ENCODE results near the gene KCNK1. TPM values are rescaled to one million over a fixed set of nuclear protein-coding genes. Genes with fewer than 3 reads are reported as not detected.

Gene KCNK1
- total and polyA plus RNA-seq, 10 donors = 0.15 to 2.9 (median 1.3) TPM

GRCh38 chr1:233631810-233632405 is 18.0 kb downstream of the KCNK1 start:
- H3K4me1 ChIP-seq = no peaks in the 10 kb centered on the region
- 73 to 88% (median 77%) methylated on average over 6 of the region's 6 CpGs for WGBS, 5 donors
- DNase-seq = no peak
- TF ChIP-seq POLR2AphosphoS5 (IDR thresholded peaks at IDR 0.05) = no peak
- TF ChIP-seq POLR2A (IDR thresholded peaks at IDR 0.05) = no peak
- TF ChIP-seq, protein P1, sequence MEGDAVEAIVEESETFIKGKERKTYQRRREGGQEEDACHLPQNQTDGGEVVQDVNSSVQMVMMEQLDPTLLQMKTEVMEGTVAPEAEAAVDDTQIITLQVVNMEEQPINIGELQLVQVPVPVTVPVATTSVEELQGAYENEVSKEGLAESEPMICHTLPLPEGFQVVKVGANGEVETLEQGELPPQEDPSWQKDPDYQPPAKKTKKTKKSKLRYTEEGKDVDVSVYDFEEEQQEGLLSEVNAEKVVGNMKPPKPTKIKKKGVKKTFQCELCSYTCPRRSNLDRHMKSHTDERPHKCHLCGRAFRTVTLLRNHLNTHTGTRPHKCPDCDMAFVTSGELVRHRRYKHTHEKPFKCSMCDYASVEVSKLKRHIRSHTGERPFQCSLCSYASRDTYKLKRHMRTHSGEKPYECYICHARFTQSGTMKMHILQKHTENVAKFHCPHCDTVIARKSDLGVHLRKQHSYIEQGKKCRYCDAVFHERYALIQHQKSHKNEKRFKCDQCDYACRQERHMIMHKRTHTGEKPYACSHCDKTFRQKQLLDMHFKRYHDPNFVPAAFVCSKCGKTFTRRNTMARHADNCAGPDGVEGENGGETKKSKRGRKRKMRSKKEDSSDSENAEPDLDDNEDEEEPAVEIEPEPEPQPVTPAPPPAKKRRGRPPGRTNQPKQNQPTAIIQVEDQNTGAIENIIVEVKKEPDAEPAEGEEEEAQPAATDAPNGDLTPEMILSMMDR (IDR thresholded peaks at IDR 0.05 in 8 of 11, conservative IDR thresholded peaks at IDR 0.05 in 3 of 11) = no peak
- intact Hi-C loops (cut with DNase I; ENCODE audit: low total_unique reads) = no loop called here
- H3K36me3 ChIP-seq = no peaks in the 10 kb centered on the region
- no peak overlapping the region for H3K4me3 ChIP-seq
- no peak overlapping the region for H3K27ac ChIP-seq
- H3K9me3 ChIP-seq = no peaks in the 10 kb centered on the region
- H3K27me3 ChIP-seq (replicated peaks in 1 of 7) = peaks cover 0 to 5% (median 0%) of the 10 kb centered on the region in 7 donors

- Histone ChIP-seq H3K4me1 (no peaks in the 10 kb centered on the region), H3K9me3 (no peaks in the 10 kb centered on the region), H3K27ac (no peak overlapping the region), H3K27me3 (replicated peaks in 1 of 7) (peaks cover 0 to 5% (median 0%) of the 10 kb centered on the region in 7 donors), H3K4me3 (no peak overlapping the region), H3K36me3 (no peaks in the 10 kb centered on the region)
- intact Hi-C loops (cut with DNase I; ENCODE audit: low total_unique reads) = no loop called here
- TF ChIP-seq, protein P1 (IDR thresholded peaks at IDR 0.05 in 8 of 11, conservative IDR thresholded peaks at IDR 0.05 in 3 of 11) = no peak
- TF ChIP-seq POLR2A (IDR thresholded peaks at IDR 0.05) (no peak), POLR2AphosphoS5 (IDR thresholded peaks at IDR 0.05) (no peak)
- 72 to 87% (median 80%) methylated on average over 3 of the region's 3 CpGs for WGBS, 5 donors
- DNase-seq = no peak
Observed at GRCh38 chr1:233632436-233632835, 18.5 kb downstream of the KCNK1 start.

GRCh38 chr1:233635765-233636502 is 22.0 kb downstream of the KCNK1 start:
- H3K9me3 ChIP-seq = no peaks in the 10 kb centered on the region
- WGBS, 5 donors = 54 to 64% (median 63%) methylated on average over 8 of the region's 8 CpGs
- no peak overlapping the region for H3K4me3 ChIP-seq
- no peaks in the 10 kb centered on the region for H3K4me1 ChIP-seq
- H3K27me3 ChIP-seq (replicated peaks in 1 of 7) = peaks cover 0 to 5% (median 0%) of the 10 kb centered on the region in 7 donors
- TF ChIP-seq, protein P1 (IDR thresholded peaks at IDR 0.05 in 8 of 11, conservative IDR thresholded peaks at IDR 0.05 in 3 of 11) = no peak
- no peak for TF ChIP-seq POLR2AphosphoS5 (IDR thresholded peaks at IDR 0.05)
- no peak for TF ChIP-seq POLR2A (IDR thresholded peaks at IDR 0.05)
- DNase-seq = no peak
- intact Hi-C loops (cut with DNase I; ENCODE audit: low total_unique reads) = no loop called here
- H3K36me3 ChIP-seq = no peaks in the 10 kb centered on the region
- H3K27ac ChIP-seq = no peak overlapping the region

DNA sequence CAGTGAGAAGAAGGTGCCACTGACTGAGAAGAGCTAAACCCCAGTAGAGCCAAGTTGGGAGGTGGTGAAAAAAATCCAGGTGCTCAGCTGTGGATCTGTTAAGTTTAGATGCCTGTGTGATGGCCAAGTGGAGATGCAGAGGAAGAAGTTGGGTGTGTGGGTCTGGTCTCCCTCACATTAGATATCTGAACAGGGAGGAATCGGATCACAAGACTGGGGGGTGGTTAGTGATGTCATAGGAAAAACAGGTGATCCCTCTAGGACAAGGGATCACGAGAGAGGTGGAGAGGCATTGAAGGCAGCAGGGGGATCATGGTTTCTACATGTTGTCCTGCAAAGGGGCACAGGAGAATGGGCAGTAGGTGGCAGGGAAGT is 22.6 kb downstream of the KCNK1 start:
- Histone ChIP-seq H3K9me3 (no peaks in the 10 kb centered on the region), H3K4me3 (no peak overlapping the region), H3K36me3 (no peaks in the 10 kb centered on the region), H3K4me1 (no peaks in the 10 kb centered on the region), H3K27ac (no peak overlapping the region), H3K27me3 (replicated peaks in 1 of 7) (peaks cover 0 to 5% (median 0%) of the 10 kb centered on the region in 7 donors)
- intact Hi-C loops (cut with DNase I; ENCODE audit: low total_unique reads) = no loop called here
- WGBS, 5 donors = 67 to 89% (median 79%) methylated on average over 2 of the region's 2 CpGs
- TF ChIP-seq POLR2A (IDR thresholded peaks at IDR 0.05) (no peak), POLR2AphosphoS5 (IDR thresholded peaks at IDR 0.05) (no peak)
- TF ChIP-seq, protein P1 (IDR thresholded peaks at IDR 0.05 in 8 of 11, conservative IDR thresholded peaks at IDR 0.05 in 3 of 11) = no peak
- no peak for DNase-seq
